ENCODE results near the gene ZNF497. TPM values are rescaled to one million over a fixed set of nuclear protein-coding genes. Genes with fewer than 3 reads are reported as not detected.
A peak's percentile ranks its signal among the peaks of the same experiment; 100 is the strongest.

ZNF497 gene
- total and polyA plus RNA-seq, 9 of the 15 experiments (the other 6 are each of a cell fraction or from before 2014, with no cell fraction given), result 0.06 to 0.98 (median 0.44) TPM; not detected in 1

DNA sequence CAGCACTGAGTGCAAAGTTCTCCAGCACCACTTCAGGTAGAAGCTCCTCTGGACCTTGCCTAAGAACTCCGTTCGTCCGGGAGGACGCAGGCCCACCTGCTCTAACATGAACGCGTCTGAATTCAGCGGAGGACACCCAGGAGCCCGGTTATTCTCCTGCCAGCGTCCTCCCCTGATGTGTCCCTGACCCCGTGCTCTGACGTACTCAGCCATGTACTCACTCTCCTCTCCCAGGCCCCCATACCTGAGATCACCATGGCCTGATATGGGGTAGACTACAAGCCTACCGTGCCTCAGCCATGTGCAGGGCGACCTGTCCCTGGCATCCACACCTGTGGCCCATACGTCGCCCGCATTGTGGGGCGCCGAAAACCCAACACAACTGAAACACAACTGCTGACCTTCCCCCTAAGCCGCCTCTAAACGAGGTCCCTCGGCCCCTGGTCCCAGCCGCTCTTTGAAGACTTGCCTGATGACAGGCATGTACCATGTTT is 45.2 kb upstream of the ZNF497 start (continued):
- TF ChIP-seq CTCFL (IDR thresholded peaks at IDR 0.05; ENCODE audit: borderline replicate concordance, insufficient read depth, low read depth, low read length, poor library complexity, severe bottlenecking) (no peak), BRD4 (IDR thresholded peaks at IDR 0.05) (peak; percentile 40; the same call in 1 of the 2 replicates), SMARCC2 (IDR thresholded peaks at IDR 0.05; ENCODE audit: low read depth) (no peak), FOXJ2 (tag; IDR thresholded peaks at IDR 0.05) (no peak), CCNT2 (IDR thresholded peaks at IDR 0.05; ENCODE audit: borderline replicate concordance, extremely low read depth, insufficient read length, low read depth, low read length) (no peak), ELF1 (tag; IDR thresholded peaks at IDR 0.05) (no peak), ZNF445 (CRISPR knock-in tag; IDR thresholded peaks at IDR 0.05; ENCODE audit: low read depth) (no peak), GATAD2B (IDR thresholded peaks at IDR 0.05; ENCODE audit: borderline replicate concordance) (no peak), ZNF134 (CRISPR knock-in tag; conservative IDR thresholded peaks at IDR 0.05) (0 out of 2 replicates have a peak, but pooled peaks have one; percentile 35), CREM (IDR thresholded peaks at IDR 0.05; ENCODE audit: low read depth) (peak; percentile 59; the same call in 1 of the 2 replicates), E2F8 (IDR thresholded peaks at IDR 0.05; ENCODE audit: low read depth, partially characterized antibody) (peak; percentile 24), KHSRP (IDR thresholded peaks at IDR 0.05) (no peak)
- TF ChIP-seq, protein P1, sequence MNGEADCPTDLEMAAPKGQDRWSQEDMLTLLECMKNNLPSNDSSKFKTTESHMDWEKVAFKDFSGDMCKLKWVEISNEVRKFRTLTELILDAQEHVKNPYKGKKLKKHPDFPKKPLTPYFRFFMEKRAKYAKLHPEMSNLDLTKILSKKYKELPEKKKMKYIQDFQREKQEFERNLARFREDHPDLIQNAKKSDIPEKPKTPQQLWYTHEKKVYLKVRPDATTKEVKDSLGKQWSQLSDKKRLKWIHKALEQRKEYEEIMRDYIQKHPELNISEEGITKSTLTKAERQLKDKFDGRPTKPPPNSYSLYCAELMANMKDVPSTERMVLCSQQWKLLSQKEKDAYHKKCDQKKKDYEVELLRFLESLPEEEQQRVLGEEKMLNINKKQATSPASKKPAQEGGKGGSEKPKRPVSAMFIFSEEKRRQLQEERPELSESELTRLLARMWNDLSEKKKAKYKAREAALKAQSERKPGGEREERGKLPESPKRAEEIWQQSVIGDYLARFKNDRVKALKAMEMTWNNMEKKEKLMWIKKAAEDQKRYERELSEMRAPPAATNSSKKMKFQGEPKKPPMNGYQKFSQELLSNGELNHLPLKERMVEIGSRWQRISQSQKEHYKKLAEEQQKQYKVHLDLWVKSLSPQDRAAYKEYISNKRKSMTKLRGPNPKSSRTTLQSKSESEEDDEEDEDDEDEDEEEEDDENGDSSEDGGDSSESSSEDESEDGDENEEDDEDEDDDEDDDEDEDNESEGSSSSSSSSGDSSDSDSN (IDR thresholded peaks at IDR 0.05; ENCODE audit: borderline replicate concordance in 1 of 2, low read depth in 2 of 2, low read length in 2 of 2), result no peak
- TF ChIP-seq, protein P2, sequence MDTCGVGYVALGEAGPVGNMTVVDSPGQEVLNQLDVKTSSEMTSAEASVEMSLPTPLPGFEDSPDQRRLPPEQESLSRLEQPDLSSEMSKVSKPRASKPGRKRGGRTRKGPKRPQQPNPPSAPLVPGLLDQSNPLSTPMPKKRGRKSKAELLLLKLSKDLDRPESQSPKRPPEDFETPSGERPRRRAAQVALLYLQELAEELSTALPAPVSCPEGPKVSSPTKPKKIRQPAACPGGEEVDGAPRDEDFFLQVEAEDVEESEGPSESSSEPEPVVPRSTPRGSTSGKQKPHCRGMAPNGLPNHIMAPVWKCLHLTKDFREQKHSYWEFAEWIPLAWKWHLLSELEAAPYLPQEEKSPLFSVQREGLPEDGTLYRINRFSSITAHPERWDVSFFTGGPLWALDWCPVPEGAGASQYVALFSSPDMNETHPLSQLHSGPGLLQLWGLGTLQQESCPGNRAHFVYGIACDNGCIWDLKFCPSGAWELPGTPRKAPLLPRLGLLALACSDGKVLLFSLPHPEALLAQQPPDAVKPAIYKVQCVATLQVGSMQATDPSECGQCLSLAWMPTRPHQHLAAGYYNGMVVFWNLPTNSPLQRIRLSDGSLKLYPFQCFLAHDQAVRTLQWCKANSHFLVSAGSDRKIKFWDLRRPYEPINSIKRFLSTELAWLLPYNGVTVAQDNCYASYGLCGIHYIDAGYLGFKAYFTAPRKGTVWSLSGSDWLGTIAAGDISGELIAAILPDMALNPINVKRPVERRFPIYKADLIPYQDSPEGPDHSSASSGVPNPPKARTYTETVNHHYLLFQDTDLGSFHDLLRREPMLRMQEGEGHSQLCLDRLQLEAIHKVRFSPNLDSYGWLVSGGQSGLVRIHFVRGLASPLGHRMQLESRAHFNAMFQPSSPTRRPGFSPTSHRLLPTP (IDR thresholded peaks at IDR 0.05; ENCODE audit: borderline replicate concordance, extremely low read depth, insufficient read length), result no peak
- TF ChIP-seq, protein P3, sequence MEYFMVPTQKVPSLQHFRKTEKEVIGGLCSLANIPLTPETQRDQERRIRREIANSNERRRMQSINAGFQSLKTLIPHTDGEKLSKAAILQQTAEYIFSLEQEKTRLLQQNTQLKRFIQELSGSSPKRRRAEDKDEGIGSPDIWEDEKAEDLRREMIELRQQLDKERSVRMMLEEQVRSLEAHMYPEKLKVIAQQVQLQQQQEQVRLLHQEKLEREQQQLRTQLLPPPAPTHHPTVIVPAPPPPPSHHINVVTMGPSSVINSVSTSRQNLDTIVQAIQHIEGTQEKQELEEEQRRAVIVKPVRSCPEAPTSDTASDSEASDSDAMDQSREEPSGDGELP (CRISPR knock-in tag; IDR thresholded peaks at IDR 0.05; ENCODE audit: borderline replicate concordance), result no peak

All from K562 (cell line).